ENCODE data around the gene SEC24B. TPM values are rescaled to one million over a fixed set of nuclear protein-coding genes. Genes with fewer than 3 reads are reported as not detected.

The SEC24B gene
- total RNA-seq, 4 donors from 2014 or later: 26.0 to 45.2 (median 37.3) TPM

GRCh38 chr4:109589605-109590004, 156.0 kb downstream of the SEC24B start:
- H3K4me3 ChIP-seq (ENCODE audit: low read depth, poor library complexity, severe bottlenecking): no peak overlapping the region
- intact Hi-C loops (cut with DNase I; ENCODE audit: low total_unique reads): no loop called here
- no peak for DNase-seq (ENCODE audit: low spot score in 2 of 2)
- no peak for TF ChIP-seq CTCF (IDR thresholded peaks at IDR 0.05)
- no peak for TF ChIP-seq POLR2A (IDR thresholded peaks at IDR 0.05)
- 35 to 48% methylated on average over 2 of the region's 2 CpGs for WGBS, 2 donors

MicroRNAs encoded within 50 kb of the gene (microRNA counts, 767-probe panel; counts per million panel counts)
- microRNA hsa-miR-576-3p: 0 to 358 counts per million in 2 donors
- 0 to 358 counts per million in 2 donors for microRNA hsa-miR-576-5p

Small RNA genes lying within 50 kb of the gene (microRNA-seq; reads per million reads assigned to microRNA genes)
- gene MIR576 (ENCODE audit: borderline number of aligned reads in 1 of 2, borderline replicate concordance in 2 of 2): 6.1 to 6.8 reads per million in 2 donors

Other genes starting within 250 kb of the SEC24B start
- 1 to 10 TPM in 2 of 4 donors, under 1 TPM in 2; 0.42 to 2.4 (median 1.5) TPM for gene COL25A1, start 131.2 kb upstream of the SEC24B start, total RNA-seq
- gene MCUB, start 126.4 kb downstream of the SEC24B start, total RNA-seq: 10 to 100 TPM; 11.8 to 84.9 (median 45.9) TPM